Retinal pigment epithelial cell (primary cell): ENCODE data around the gene GPRC5D.

Experiments used
- DNase-seq: peaks from one replicate; pipeline ENCODE4 v3.0.0-alpha.2; 2010; ENCODE audit warnings: low read depth
- H3K4me3 ChIP-seq: 2 replicates; pipeline ENCODE4 v1.5.1; 2011; ENCODE audit warnings: mild to moderate bottlenecking, low read length, control low read depth, moderate library complexity
- CTCF ChIP-seq: conservative IDR thresholded peaks from 2 replicates; pipeline ENCODE4 v1.5.1; 2011; ENCODE audit warnings: low read depth, low read length, control low read depth, inconsistent platforms

Gene GPRC5D

GRCh38 chr12:12987421-12987820 lies 35.5 kb upstream of the GPRC5D start:
- no peak overlapping the region for H3K4me3 ChIP-seq
- TF ChIP-seq CTCF, result no peak
- no peak for DNase-seq

DNA sequence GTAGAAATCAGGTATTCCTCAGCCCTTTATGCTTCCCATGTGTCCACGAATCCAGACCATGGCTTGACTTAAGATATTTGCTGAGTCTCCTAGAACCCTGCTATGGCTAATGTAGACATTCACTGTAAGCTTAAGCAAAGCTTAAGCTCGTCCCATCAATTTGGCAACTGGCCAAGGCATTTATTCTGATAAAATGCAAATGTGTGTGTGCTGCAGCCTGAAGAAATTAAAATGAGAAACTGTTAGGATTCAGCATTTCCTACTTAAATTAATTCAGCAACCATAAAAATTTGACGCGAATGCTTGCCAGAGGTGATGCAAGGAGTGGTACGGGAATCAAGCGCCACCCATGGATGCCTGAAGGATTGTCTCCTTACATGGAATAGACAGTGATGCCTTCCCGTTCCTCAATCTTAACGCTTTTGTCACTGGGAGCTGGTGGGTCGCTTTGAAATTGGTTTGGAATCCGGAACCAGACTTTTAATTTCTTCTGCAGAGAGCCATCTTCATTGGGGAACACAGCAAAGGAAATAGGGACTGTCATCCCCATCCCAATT lies 34.9 kb upstream of the GPRC5D start:
- H3K4me3 ChIP-seq, result no peak overlapping the region
- TF ChIP-seq CTCF, result no peak
- no peak for DNase-seq

- DNase-seq, result no peak
- peak; percentile 65 for TF ChIP-seq CTCF
Measured at GRCh38 chr12:12985817-12986408, 33.9 kb upstream of the GPRC5D start.

DNA sequence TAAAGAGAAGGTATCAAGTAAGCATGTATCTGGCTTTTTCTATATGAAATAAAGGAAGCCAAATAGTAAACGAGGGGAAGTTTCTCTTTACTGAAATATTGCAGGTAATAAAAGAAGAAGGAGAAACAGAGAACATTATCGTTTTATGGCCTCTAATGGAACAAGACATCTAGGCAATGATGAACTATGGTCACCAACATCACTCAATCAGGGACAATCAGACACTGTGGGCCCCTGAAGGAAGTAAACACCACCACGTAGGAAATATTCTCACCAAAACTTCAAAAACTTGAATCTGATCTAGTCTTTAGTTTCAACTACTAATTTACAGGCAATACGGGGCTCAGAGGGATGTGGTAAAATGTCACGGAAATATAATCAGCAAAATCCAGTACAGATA lies 32.2 kb upstream of the GPRC5D start:
- TF ChIP-seq CTCF, result no peak

More at GRCh38 chr12:12985817-12986408, 33.9 kb upstream of the GPRC5D start:
- H3K4me3 ChIP-seq, result no peak overlapping the region

GRCh38 chr12:12983420-12984035 lies 31.6 kb upstream of the GPRC5D start:
- H3K4me3 ChIP-seq, result no peak overlapping the region
- no peak for DNase-seq
- peak; percentile 78 for TF ChIP-seq CTCF

More for the DNA sequence above, 32.2 kb upstream of the GPRC5D start:
- H3K4me3 ChIP-seq, result no peak overlapping the region
- no peak for DNase-seq

DNA sequence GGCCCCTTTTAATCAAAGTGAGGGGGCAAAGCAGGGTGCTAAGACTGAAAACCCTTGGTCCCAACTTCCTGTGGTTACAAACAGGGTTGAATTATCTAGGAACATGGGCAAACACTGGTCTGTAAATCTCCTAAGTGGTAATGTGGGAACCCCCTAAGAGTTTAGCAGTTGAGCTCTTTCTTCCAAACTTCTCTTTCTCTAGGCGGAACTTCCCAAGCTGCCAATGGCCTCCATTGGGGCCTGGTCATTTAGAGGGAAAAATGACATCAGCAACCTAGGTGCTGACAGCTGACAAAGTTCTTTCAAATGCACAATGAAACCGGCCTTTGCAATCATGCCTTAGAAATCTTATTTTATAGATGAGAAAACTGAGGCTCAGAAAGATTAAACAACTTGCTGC lies 30.4 kb upstream of the GPRC5D start:
- no peak for TF ChIP-seq CTCF
- no peak for DNase-seq
- no peak overlapping the region for H3K4me3 ChIP-seq

DNA sequence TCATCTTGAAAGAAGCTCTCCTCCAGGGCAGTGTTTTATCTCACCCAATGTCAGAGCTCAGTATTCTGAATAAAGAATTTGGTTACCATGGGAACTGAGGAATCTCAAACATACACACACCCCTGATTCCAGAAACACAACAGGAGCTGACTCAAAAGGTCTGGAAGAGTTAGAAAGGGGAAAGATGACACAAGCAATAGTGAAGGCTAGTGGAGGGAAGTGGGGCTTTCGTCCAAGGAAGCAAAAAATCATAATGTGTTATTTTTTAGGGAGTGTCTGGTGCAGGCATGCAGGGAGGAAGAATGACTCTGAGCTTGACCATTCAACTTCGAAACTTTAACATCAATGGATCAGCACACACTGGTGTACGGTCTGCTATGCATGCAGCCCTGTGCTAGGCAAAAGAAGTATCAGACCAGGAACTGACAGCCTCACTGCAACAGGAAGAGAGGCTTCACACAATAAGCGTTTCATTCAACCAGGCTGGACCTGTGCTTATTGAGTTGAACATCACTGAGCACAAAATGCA lies 27.8 kb upstream of the GPRC5D start:
- DNase-seq, result peak; percentile 52
- no peak overlapping the region for H3K4me3 ChIP-seq

More for the DNA sequence above, 27.8 kb upstream of the GPRC5D start:
- TF ChIP-seq CTCF, result no peak
